ENCODE data around the gene LETM1. TPM values are rescaled to one million over a fixed set of nuclear protein-coding genes. Genes with fewer than 3 reads are reported as not detected.

LETM1 gene
- total RNA-seq, 2 donors from 2014 or later, result 45.7 to 52.4 TPM

DNA sequence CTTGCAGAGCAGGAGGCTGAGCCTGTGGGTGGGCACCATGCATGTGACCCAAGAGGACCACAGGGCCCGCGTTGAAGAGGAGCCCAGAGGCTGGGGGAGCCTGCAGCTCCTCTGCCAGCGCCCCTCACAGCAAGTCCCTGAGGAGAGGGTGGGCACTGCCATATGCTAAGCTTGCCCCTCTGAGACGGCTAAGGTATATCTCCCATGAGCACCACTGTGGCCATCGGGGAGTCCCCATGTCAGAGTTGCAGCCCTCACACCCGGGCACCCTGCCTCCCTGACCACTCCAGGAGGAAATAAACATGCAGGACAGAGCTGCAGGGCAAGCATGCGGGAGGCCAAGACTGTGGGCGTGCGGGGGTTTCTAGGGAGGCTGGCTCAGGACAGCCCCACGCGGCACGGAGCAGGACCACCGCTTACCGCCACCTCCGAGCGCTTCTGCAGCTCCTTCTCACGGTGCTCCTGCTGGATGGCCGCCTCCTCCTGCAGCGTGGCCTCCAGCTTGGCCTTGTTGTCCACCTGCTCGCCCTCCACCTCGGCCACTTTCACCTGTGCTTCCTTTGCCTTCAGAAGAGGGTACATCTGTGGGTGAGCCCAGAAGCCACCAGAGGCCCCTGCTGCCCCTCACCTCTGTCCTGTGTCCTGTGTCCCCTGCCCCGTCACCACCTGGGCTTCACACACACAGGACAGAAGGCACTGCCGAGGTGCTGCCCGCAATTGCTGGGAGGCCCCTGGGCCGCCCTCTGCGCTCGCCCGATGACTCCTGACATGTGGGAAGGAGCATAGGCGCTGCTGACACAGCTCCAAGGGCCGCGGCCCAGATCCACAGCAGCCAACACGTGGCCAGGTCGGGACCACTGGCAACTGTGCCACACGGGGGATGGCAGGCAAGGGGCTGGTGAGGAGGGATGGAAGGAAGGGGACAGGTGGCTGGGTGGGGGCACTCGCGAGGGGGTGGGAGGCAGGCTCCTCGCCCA is 33.1 kb downstream of the LETM1 start:
- 93% methylated on average over 31 to 36 of the region's 37 CpGs for WGBS, 2 experiments (ENCODE audit: insufficient coverage in 1 of 2, insufficient read length in 1 of 2)

DNA sequence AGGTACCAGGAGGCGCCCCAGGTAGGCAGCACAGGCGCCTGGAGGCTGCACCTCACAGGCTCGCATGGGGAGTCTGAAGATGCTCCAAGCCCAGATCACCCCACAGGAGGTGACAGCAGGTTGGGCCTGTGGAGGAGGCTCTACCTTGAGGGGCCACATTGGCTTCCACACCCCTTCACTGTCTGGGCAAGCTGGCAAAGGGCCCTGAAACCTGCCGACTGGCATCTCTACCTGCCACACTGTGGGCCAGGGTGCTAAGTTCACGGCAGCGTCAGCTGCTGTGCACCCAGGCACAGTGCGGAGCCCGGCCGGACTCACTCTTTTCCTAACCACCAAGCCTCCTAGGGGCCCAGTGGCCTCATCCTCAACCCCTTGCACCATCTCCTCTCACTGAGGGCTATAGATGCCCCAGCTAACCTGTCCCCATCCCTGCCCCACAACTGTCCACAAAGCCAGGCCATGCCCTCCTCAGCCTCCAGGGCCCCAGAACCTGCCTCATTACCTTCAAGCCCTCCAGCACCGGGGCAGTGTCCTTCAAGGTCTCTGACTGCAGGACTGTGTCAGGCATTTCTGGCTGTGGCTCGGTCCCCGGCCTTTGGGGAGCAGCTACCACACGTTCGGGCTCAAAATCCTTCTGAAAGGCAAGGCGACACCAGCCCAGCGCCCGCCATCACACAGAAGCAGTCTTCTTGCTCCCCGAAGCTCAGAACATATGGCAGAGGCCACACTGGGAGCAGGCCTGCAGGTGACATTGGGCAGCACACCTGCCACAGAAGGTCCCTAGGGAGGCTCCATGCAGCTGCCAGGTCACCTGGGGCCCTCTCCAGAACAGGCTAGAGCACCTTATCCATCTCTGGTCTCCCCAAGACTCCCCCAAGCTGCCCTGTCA is 34.0 kb downstream of the LETM1 start:
- Mint-ChIP-seq H3K4me1 (peaks cover 8% of the 10 kb centered on the region), H3K4me3 (no peak overlapping the region), H3K9me3 (no peaks in the 10 kb centered on the region), H3K27ac (no peak overlapping the region), H3K27me3 (ENCODE audit: insufficient read depth) (no peaks in the 10 kb centered on the region), H3K36me3 (ENCODE audit: low read depth) (peaks cover 82% of the 10 kb centered on the region)
- Histone ChIP-seq H3K27me3 (ENCODE audit: control insufficient read depth, insufficient read depth, low read length, poor library complexity, severe bottlenecking) (no peaks in the 10 kb centered on the region), H3K27ac (ENCODE audit: low read depth, low read length) (no peak overlapping the region), H3K9ac (ENCODE audit: extremely low read depth, low read length, poor library complexity, severe bottlenecking) (no peak overlapping the region), H3K4me1 (ENCODE audit: control insufficient read depth, insufficient read depth, low read length) (peaks cover 5% of the 10 kb centered on the region), H3K4me3 (ENCODE audit: low read length) (no peak overlapping the region), H3K36me3 (ENCODE audit: control insufficient read depth, insufficient read depth, low read length) (peaks cover 47% of the 10 kb centered on the region), H3K9me3 (ENCODE audit: control insufficient read depth, low read length) (no peaks in the 10 kb centered on the region)
- no peak for DNase-seq
- WGBS, 2 experiments (ENCODE audit: insufficient coverage in 1 of 2, insufficient read length in 1 of 2), result 92 to 93% methylated on average over 11 to 18 of the region's 18 CpGs
- no peak for TF ChIP-seq CTCF (conservative IDR thresholded peaks at IDR 0.05)

More for the DNA sequence above, 33.1 kb downstream of the LETM1 start:
- H3K36me3 Mint-ChIP-seq (ENCODE audit: low read depth), result peaks cover 75% of the 10 kb centered on the region
- no peaks in the 10 kb centered on the region for H3K9me3 Mint-ChIP-seq
- H3K27ac ChIP-seq (ENCODE audit: low read depth, low read length), result no peak overlapping the region
- H3K9me3 ChIP-seq (ENCODE audit: control insufficient read depth, low read length), result no peaks in the 10 kb centered on the region
- no peaks in the 10 kb centered on the region for H3K27me3 ChIP-seq (ENCODE audit: control insufficient read depth, insufficient read depth, low read length, poor library complexity, severe bottlenecking)
- H3K27ac Mint-ChIP-seq, result no peak overlapping the region
- no peak for TF ChIP-seq CTCF (conservative IDR thresholded peaks at IDR 0.05)
- DNase-seq, result no peak
- no peak overlapping the region for H3K9ac ChIP-seq (ENCODE audit: extremely low read depth, low read length, poor library complexity, severe bottlenecking)
- peaks cover 5% of the 10 kb centered on the region for H3K4me1 ChIP-seq (ENCODE audit: control insufficient read depth, insufficient read depth, low read length)
- no peak overlapping the region for H3K4me3 ChIP-seq (ENCODE audit: low read length)
- H3K4me1 Mint-ChIP-seq, result peaks cover 9% of the 10 kb centered on the region
- no peak overlapping the region for H3K4me3 Mint-ChIP-seq
- H3K27me3 Mint-ChIP-seq (ENCODE audit: insufficient read depth), result no peaks in the 10 kb centered on the region
- H3K36me3 ChIP-seq (ENCODE audit: control insufficient read depth, insufficient read depth, low read length), result peaks cover 39% of the 10 kb centered on the region

DNA sequence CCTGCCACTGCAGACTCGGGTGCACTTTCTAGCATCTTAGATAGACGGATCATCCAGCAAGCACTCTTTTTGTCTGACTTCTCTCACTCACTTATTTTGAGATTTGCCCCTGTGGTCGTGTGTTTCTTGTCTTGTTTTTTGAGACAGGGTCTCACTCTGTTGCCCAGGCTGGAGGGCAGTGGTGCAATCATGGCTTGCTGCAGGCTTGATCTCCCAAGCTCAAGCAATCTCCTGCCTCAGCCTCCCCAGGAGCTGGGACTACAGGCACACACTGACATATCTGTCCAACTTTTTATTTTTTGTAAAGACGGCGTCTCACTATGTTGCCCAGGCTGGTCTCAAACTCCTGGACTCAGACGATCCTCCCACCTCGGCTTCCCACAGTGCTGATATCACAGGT is 36.1 kb downstream of the LETM1 start:
- Mint-ChIP-seq H3K27ac (no peak overlapping the region), H3K36me3 (ENCODE audit: low read depth) (peaks cover 81% of the 10 kb centered on the region)
- 92 to 96% methylated on average over 7 of the region's 7 CpGs for WGBS, 2 experiments (ENCODE audit: insufficient coverage in 1 of 2, insufficient read length in 1 of 2)

More for the DNA sequence above, 36.1 kb downstream of the LETM1 start:
- H3K27me3 ChIP-seq (ENCODE audit: control insufficient read depth, insufficient read depth, low read length, poor library complexity, severe bottlenecking), result no peaks in the 10 kb centered on the region
- H3K27me3 Mint-ChIP-seq (ENCODE audit: insufficient read depth), result no peaks in the 10 kb centered on the region
- no peak overlapping the region for H3K4me3 Mint-ChIP-seq
- no peak for DNase-seq
- H3K9me3 Mint-ChIP-seq, result no peaks in the 10 kb centered on the region
- TF ChIP-seq CTCF (conservative IDR thresholded peaks at IDR 0.05), result no peak
- no peak overlapping the region for H3K4me3 ChIP-seq (ENCODE audit: low read length)
- H3K9me3 ChIP-seq (ENCODE audit: control insufficient read depth, low read length), result no peaks in the 10 kb centered on the region
- no peaks in the 10 kb centered on the region for H3K4me1 Mint-ChIP-seq
- peaks cover 51% of the 10 kb centered on the region for H3K36me3 ChIP-seq (ENCODE audit: control insufficient read depth, insufficient read depth, low read length)
- H3K27ac ChIP-seq (ENCODE audit: low read depth, low read length), result no peak overlapping the region
- H3K9ac ChIP-seq (ENCODE audit: extremely low read depth, low read length, poor library complexity, severe bottlenecking), result no peak overlapping the region
- H3K4me1 ChIP-seq (ENCODE audit: control insufficient read depth, insufficient read depth, low read length), result no peaks in the 10 kb centered on the region
